Stimulated activated CD8-positive, alpha-beta memory T cell treated with anti-CD3 and anti-CD28 coated beads, Interleukin-2, amount 100 ng/mL, for 1 hour (primary cell): Measurements from ENCODE around the gene TRAIP.
"Not testable (repeated sequence)": the region's sequence is repeated elsewhere in the genome, so short reads cannot be mapped to it uniquely, and the experiment has no call there.

Experiments used
- DNase-seq, 2 donors: peaks; one replicate each; pipeline ENCODE4 v3.0.0-alpha.2; 2020; ENCODE audit warnings: low read depth in 2 of 2

The TRAIP gene

GRCh38 chr3:49826016-49826415 lies 30.3 kb downstream of the TRAIP start:
- DNase-seq: no peak

GRCh38 chr3:49823131-49823530 lies 33.2 kb downstream of the TRAIP start:
- DNase-seq: not testable (repeated sequence)

- DNase-seq: no peak
These were observed 42.7 kb downstream of the TRAIP start, which contains the start of gene UBA7 for GRCh38 chr3:49813497-49814174. UBA7 (minus strand) TSS chr3:49813953; CDS start chr3:49813787, 166 bp downstream.

GRCh38 chr3:49812916-49813496 lies 43.4 kb downstream of the TRAIP start:
- no peak for DNase-seq

GRCh38 chr3:49807431-49808114 lies 48.8 kb downstream of the TRAIP start:
- no peak for DNase-seq

GRCh38 chr3:49806850-49807249 lies 49.5 kb downstream of the TRAIP start:
- DNase-seq: no peak

GRCh38 chr3:49805897-49806701 lies 50.3 kb downstream of the TRAIP start:
- no peak for DNase-seq

- no peak for DNase-seq
These were observed 51.0 kb downstream of the TRAIP start for GRCh38 chr3:49805367-49805782.

GRCh38 chr3:49804141-49805041 lies 52.0 kb downstream of the TRAIP start:
- no peak for DNase-seq

- no peak for DNase-seq
These were observed 52.8 kb downstream of the TRAIP start for GRCh38 chr3:49803465-49804140.

GRCh38 chr3:49802719-49803464 lies 53.5 kb downstream of the TRAIP start, which contains the start of gene INKA1:
INKA1 (plus strand) TSS chr3:49803261; CDS start chr3:49803393, 132 bp downstream.
- peak; percentile 67 to 81 for DNase-seq

- DNase-seq: no peak
These were observed 55.2 kb downstream of the TRAIP start for GRCh38 chr3:49801160-49801559.

- no peak for DNase-seq
These were observed 56.6 kb downstream of the TRAIP start, which contains the start of gene CDHR4 for GRCh38 chr3:49799761-49800160. CDHR4 (minus strand) TSS chr3:49799873; CDS start chr3:49799812, 61 bp downstream.

- DNase-seq: no peak
These were observed 57.3 kb downstream of the TRAIP start for GRCh38 chr3:49799105-49799504.

- DNase-seq: no peak
These were observed 61.1 kb downstream of the TRAIP start for GRCh38 chr3:49794926-49795905.

- no peak for DNase-seq
These were observed 61.9 kb downstream of the TRAIP start for GRCh38 chr3:49794431-49794830.

- no peak for DNase-seq
These were observed 62.8 kb downstream of the TRAIP start for GRCh38 chr3:49793486-49794085.
